ENCODE measurements around the gene ZNF880.
"Not testable (repeated sequence)": the region's sequence is repeated elsewhere in the genome, so short reads cannot be mapped to it uniquely, and the experiment has no call there.

The ZNF880 gene

GRCh38 chr19:52369559-52370340 lies at the start of gene ZNF880:
TSS of gene ZNF880 (plus strand) at chr19:52369923. CDS start at chr19:52369966, 43 bp downstream.
- intact Hi-C loops (cut with DNase I), result loop anchor here (1.0 to 2.0 kb wide), 3 partner anchors 27 to 73 kb away; partner anchors contain the start of genes ZNF480, ZNF528 and ZNF610
- peak; percentile 84 to 99 (median 94) for DNase-seq

GRCh38 chr19:52322429-52322828 lies 47.3 kb upstream of the ZNF880 start:
- DNase-seq, result no peak
- intact Hi-C loops (cut with DNase I), result no loop called here

- intact Hi-C loops (cut with DNase I), result no loop called here
- DNase-seq, result peak in 1 of 10 donors; percentile 51
These were observed 38.0 kb upstream of the ZNF880 start for GRCh38 chr19:52331757-52332156.

- intact Hi-C loops (cut with DNase I), result loop anchor here (1.0 to 2.0 kb wide), 2 partner anchors 34 to 39 kb away; partner anchors contain the start of genes ZNF480 and ZNF880
- DNase-seq, result no peak
These were observed 34.0 kb upstream of the ZNF880 start for GRCh38 chr19:52335768-52336116.

- intact Hi-C loops (cut with DNase I), result loop anchor here (1.0 kb wide), 1 partner anchor 33 kb away; the partner anchor contains the start of gene ZNF880
- DNase-seq, result peak; percentile 84 to 99 (median 91)
These were observed 33.5 kb upstream of the ZNF880 start, which contains the start of gene ZNF610 for GRCh38 chr19:52336117-52336790. TSS of gene ZNF610 (plus strand) at chr19:52336243. CDS start at chr19:52349173, 12,930 bp downstream.

GRCh38 chr19:52336791-52337381 lies 32.8 kb upstream of the ZNF880 start:
- DNase-seq, result peak in 1 of 10 donors; percentile 41
- intact Hi-C loops (cut with DNase I), result loop anchor here (1.0 kb wide), 1 partner anchor 32 kb away; the partner anchor contains the start of gene ZNF880

- intact Hi-C loops (cut with DNase I); DNase-seq: not testable (repeated sequence)
These were observed 30.7 kb upstream of the ZNF880 start for GRCh38 chr19:52339022-52339421.

GRCh38 chr19:52343548-52343947 lies 26.2 kb upstream of the ZNF880 start:
- intact Hi-C loops (cut with DNase I), result no loop called here
- DNase-seq, result peak in 6 of 10 donors; percentile 12 to 83 (median 38)

GRCh38 chr19:52345162-52345561 lies 24.6 kb upstream of the ZNF880 start:
- intact Hi-C loops (cut with DNase I), result no loop called here

GRCh38 chr19:52351512-52351911 lies 18.2 kb upstream of the ZNF880 start:
- intact Hi-C loops (cut with DNase I), result no loop called here
- DNase-seq, result peak in 1 of 10 donors; percentile 27

More at GRCh38 chr19:52345162-52345561, 24.6 kb upstream of the ZNF880 start:
- DNase-seq, result no peak

GRCh38 chr19:52366414-52366824 lies 3.3 kb upstream of the ZNF880 start:
- DNase-seq, result no peak
- intact Hi-C loops (cut with DNase I), result no loop called here

GRCh38 chr19:52370341-52370710 lies 603 bp downstream of the ZNF880 start:
- DNase-seq, result no peak
- intact Hi-C loops (cut with DNase I), result loop anchor here (2.0 kb wide), 2 partner anchors 26 to 74 kb away; partner anchors contain the start of genes ZNF480 and ZNF528

GRCh38 chr19:52391135-52391534 lies 21.4 kb downstream of the ZNF880 start:
- intact Hi-C loops (cut with DNase I), result no loop called here

GRCh38 chr19:52397310-52398080 lies 27.8 kb downstream of the ZNF880 start, which contains the start of gene ZNF528:
TSS of gene ZNF528 (plus strand) at chr19:52397849. CDS start at chr19:52402014, 4,165 bp downstream.
- peak; percentile 88 to 98 (median 96) for DNase-seq
- intact Hi-C loops (cut with DNase I), result loop anchor here (2.0 kb wide), 1 partner anchor 27 kb away; no protein-coding TSS in a partner anchor

More at GRCh38 chr19:52391135-52391534, 21.4 kb downstream of the ZNF880 start:
- DNase-seq, result no peak

- DNase-seq, result peak in 1 of 10 donors; percentile 15
- intact Hi-C loops (cut with DNase I), result no loop called here
These were observed 28.3 kb downstream of the ZNF880 start for GRCh38 chr19:52398081-52398441.

- no peak for DNase-seq
- intact Hi-C loops (cut with DNase I), result no loop called here
These were observed 40.6 kb downstream of the ZNF880 start for GRCh38 chr19:52410276-52410675.

GRCh38 chr19:52415711-52416110 lies 46.0 kb downstream of the ZNF880 start:
- no peak for DNase-seq
- intact Hi-C loops (cut with DNase I), result no loop called here

GRCh38 chr19:52428937-52429336 lies 59.2 kb downstream of the ZNF880 start, which contains the start of gene ZNF534:
TSS of gene ZNF534 (plus strand) at chr19:52429148. CDS start at chr19:52431475, 2,327 bp downstream.
- intact Hi-C loops (cut with DNase I), result no loop called here
- no peak for DNase-seq
